Stimulated activated naive CD8-positive, alpha-beta T cell treated with anti-CD3 and anti-CD28 coated beads, Interleukin-15, Interleukin-2, amounts not matched to agents 100 ng/mL and 50 ng/mL, for 24 hours (primary cell): ENCODE results near the gene COX7A1.
A peak's percentile ranks its signal among the peaks of the same experiment; 100 is the strongest.
"Not testable (repeated sequence)": the region's sequence is repeated elsewhere in the genome, so short reads cannot be mapped to it uniquely, and the experiment has no call there.

ENCODE experiments used
- H3K27ac Mint-ChIP-seq: one replicate; pipeline ENCODE4 v1.8.0; 2021; ENCODE audit warnings: mild to moderate bottlenecking, mixed read lengths
- H3K27me3 Mint-ChIP-seq: one replicate; pipeline ENCODE4 v1.8.0; 2021; ENCODE audit warnings: mixed read lengths
- H3K36me3 Mint-ChIP-seq: one replicate; pipeline ENCODE4 v1.8.0; 2021; ENCODE audit warnings: low read depth, mixed read lengths
- H3K4me1 Mint-ChIP-seq: one replicate; pipeline ENCODE4 v1.8.0; 2021; ENCODE audit warnings: low read depth, mixed read lengths
- H3K4me3 Mint-ChIP-seq: one replicate; pipeline ENCODE4 v1.8.0; 2021; ENCODE audit warnings: mild to moderate bottlenecking, mixed read lengths
- H3K9me3 Mint-ChIP-seq: one replicate; pipeline ENCODE4 v1.8.0; 2021; ENCODE audit warnings: mixed read lengths

The COX7A1 gene

GRCh38 chr19:36151144-36152018 lies 866 bp downstream of the COX7A1 start:
- Mint-ChIP-seq H3K27ac (no peak overlapping the region), H3K4me3 (no peak overlapping the region), H3K27me3 (no peaks in the 10 kb centered on the region), H3K9me3 (no peaks in the 10 kb centered on the region), H3K36me3 (peaks cover 37% of the 10 kb centered on the region), H3K4me1 (no peaks in the 10 kb centered on the region)

GRCh38 chr19:36150586-36150985 lies 1.7 kb downstream of the COX7A1 start:
- H3K4me3 Mint-ChIP-seq = no peak overlapping the region
- H3K9me3 Mint-ChIP-seq = no peaks in the 10 kb centered on the region
- H3K36me3 Mint-ChIP-seq = peaks cover 45% of the 10 kb centered on the region
- H3K27me3 Mint-ChIP-seq = no peaks in the 10 kb centered on the region
- H3K27ac Mint-ChIP-seq = no peak overlapping the region
- no peaks in the 10 kb centered on the region for H3K4me1 Mint-ChIP-seq

GRCh38 chr19:36149673-36150406 lies 2.4 kb downstream of the COX7A1 start:
- H3K27me3 Mint-ChIP-seq = no peaks in the 10 kb centered on the region
- no peaks in the 10 kb centered on the region for H3K4me1 Mint-ChIP-seq
- no peak overlapping the region for H3K4me3 Mint-ChIP-seq
- no peaks in the 10 kb centered on the region for H3K9me3 Mint-ChIP-seq
- peak overlapping the region; percentile 12 for H3K27ac Mint-ChIP-seq
- peaks cover 52% of the 10 kb centered on the region for H3K36me3 Mint-ChIP-seq

DNA sequence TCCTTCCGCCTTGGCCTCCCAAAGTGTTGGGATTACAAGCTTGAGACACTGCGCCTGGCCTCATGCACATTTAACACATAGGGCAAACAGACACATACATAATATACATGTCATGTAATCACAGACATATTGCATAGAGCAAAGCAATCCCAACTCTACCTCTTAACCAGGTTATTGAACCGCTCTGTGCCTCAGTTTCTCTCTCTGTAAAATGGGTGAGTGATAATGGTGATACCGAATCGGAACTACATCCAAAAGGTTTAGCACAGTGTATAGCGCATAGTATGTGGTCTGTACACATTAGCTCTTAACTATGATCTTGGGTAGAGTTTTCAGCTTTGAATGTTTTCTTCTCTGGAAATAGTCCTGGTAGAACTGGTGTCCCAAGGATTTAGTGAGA lies 7.6 kb downstream of the COX7A1 start:
- H3K36me3 Mint-ChIP-seq = peaks cover 66% of the 10 kb centered on the region

DNA sequence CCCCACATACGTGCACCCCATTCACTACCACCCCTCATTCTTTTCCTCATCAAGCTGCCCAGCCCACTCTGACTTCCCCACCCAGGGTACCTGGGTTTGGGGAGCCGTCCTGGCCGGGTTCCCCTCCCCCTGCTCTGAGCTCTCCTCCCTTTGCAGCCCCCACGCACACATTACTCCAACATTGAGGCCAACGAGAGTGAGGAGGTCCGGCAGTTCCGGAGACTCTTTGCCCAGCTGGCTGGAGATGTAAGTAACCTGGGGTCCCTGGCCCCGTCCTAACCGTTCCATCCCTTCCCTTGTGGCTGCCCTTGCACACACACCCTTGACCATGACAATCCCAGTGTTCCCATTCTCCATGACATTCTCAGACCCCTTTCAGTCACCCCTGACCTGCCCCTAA lies 9.8 kb downstream of the COX7A1 start:
- peaks cover 13% of the 10 kb centered on the region for H3K4me1 Mint-ChIP-seq
- H3K9me3 Mint-ChIP-seq = no peaks in the 10 kb centered on the region
- no peak overlapping the region for H3K27ac Mint-ChIP-seq
- H3K36me3 Mint-ChIP-seq = peaks cover 51% of the 10 kb centered on the region
- H3K27me3 Mint-ChIP-seq = no peaks in the 10 kb centered on the region
- H3K4me3 Mint-ChIP-seq = no peak overlapping the region

More for the DNA sequence above, 7.6 kb downstream of the COX7A1 start:
- H3K27me3 Mint-ChIP-seq = no peaks in the 10 kb centered on the region
- no peaks in the 10 kb centered on the region for H3K9me3 Mint-ChIP-seq
- H3K4me1 Mint-ChIP-seq = peaks cover 10% of the 10 kb centered on the region
- no peak overlapping the region for H3K27ac Mint-ChIP-seq
- H3K4me3 Mint-ChIP-seq = no peak overlapping the region

- H3K4me1 Mint-ChIP-seq = peaks cover 14% of the 10 kb centered on the region
- peaks cover 48% of the 10 kb centered on the region for H3K36me3 Mint-ChIP-seq
- no peaks in the 10 kb centered on the region for H3K27me3 Mint-ChIP-seq
- H3K9me3 Mint-ChIP-seq = no peaks in the 10 kb centered on the region
- H3K27ac Mint-ChIP-seq = no peak overlapping the region
- H3K4me3 Mint-ChIP-seq = no peak overlapping the region
Observed at GRCh38 chr19:36142046-36142445, 10.2 kb downstream of the COX7A1 start.

DNA sequence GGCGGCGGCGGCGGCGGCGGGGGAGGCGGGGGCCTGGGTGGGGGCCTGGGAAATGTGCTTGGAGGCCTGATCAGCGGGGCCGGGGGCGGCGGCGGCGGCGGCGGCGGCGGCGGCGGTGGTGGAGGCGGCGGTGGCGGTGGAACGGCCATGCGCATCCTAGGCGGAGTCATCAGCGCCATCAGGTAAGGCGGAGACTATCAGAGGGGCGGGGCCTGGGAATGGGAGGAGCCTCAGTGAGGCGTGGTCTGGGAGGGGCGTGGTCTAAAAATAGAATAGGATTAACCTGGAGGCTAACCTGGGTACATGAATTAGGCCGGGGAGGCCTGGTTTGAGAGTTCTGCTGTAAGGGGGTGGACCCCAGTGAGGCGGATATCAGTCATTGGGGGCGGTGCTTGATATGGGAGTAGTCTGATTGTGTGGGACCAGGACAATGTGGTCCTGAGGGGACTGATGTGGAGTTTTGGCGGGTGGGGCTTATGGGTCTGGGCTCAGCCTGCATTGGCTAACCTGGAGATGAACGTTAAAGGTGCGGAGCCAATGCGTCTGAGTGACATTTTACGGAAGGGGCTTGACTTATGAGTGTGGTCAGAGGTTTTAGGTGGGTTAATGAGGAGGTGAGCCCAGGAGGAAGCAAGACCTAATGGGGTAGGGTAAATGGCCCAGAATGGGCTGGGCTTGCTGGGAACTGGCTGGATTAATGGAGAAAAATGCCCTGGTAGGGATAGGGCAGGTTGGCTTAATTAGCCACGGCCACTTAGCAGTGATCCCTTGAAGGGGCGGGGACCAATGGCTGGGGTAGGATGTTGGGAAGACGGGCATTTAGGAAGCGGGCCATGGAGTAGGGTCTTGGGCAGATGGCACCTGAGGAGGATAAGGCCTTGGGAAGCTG lies 11.0 kb downstream of the COX7A1 start:
- Mint-ChIP-seq H3K9me3 (no peaks in the 10 kb centered on the region), H3K27ac (peak overlapping the region; percentile 77), H3K36me3 (peaks cover 40% of the 10 kb centered on the region), H3K4me1 (peaks cover 21% of the 10 kb centered on the region), H3K27me3 (no peaks in the 10 kb centered on the region), H3K4me3 (peak overlapping the region; percentile 93)

- no peaks in the 10 kb centered on the region for H3K9me3 Mint-ChIP-seq
- H3K36me3 Mint-ChIP-seq = peaks cover 32% of the 10 kb centered on the region
- peaks cover 21% of the 10 kb centered on the region for H3K4me1 Mint-ChIP-seq
- no peaks in the 10 kb centered on the region for H3K27me3 Mint-ChIP-seq
- H3K4me3 Mint-ChIP-seq = peak overlapping the region; percentile 93
- peak overlapping the region; percentile 93 for H3K27ac Mint-ChIP-seq
Observed at GRCh38 chr19:36140304-36141038, 11.8 kb downstream of the COX7A1 start.

GRCh38 chr19:36139473-36140303 lies 12.6 kb downstream of the COX7A1 start, which contains the start of gene CAPNS1:
TSS of gene CAPNS1 (plus strand) at chr19:36140066. CDS start at chr19:36141012, 946 bp downstream.
- H3K9me3 Mint-ChIP-seq = no peaks in the 10 kb centered on the region
- H3K27ac Mint-ChIP-seq = peak within 1 kb of the TSS; percentile 93
- H3K4me1 Mint-ChIP-seq = peaks cover 21% of the 10 kb centered on the region
- H3K4me3 Mint-ChIP-seq = peak within 1 kb of the TSS; percentile 93
- peaks cover 24% of the 10 kb centered on the region for H3K36me3 Mint-ChIP-seq
- no peaks in the 10 kb centered on the region for H3K27me3 Mint-ChIP-seq

- Mint-ChIP-seq H3K4me1 (peaks cover 21% of the 10 kb centered on the region), H3K27ac (peak overlapping the region; percentile 93), H3K4me3 (peak overlapping the region; percentile 93)
Observed at GRCh38 chr19:36139120-36139472, 13.2 kb downstream of the COX7A1 start.

DNA sequence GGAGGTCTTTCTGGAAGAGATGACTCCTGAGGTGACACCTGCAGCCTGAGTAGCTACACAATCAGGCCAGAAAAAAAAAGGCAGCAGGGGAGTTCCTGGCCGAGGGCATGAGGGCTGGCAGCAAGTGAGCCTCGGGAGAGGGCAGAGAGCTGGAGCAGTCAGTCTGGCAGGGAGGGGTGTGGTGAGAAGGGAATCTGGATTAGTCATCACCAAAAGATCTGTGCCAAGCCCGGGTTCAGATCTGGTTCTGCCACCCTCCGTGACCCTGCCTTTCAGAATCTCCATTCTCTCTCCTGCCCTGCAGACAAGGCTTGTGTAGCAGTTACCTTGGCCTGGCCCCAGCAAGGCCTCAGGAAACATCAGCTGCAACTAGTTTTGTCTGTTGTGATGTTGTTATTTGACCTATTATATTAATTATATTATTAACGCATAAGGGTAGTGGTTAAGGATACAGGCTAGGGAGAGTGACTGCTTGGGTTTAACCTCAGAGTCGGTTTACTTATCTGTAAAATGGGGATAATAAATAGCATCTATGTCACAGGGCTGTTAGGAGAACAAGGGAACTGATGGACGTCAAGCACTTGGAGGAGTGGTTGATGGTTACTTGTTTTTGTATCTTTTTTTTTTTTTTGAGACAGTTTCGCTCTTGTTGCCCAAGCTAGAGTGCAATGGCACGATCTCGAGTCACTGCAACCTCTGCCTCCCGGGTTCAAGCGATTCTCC lies 15.1 kb downstream of the COX7A1 start:
- H3K27ac Mint-ChIP-seq = no peak overlapping the region
- H3K36me3 Mint-ChIP-seq = peaks cover 10% of the 10 kb centered on the region
- no peaks in the 10 kb centered on the region for H3K9me3 Mint-ChIP-seq
- no peak overlapping the region for H3K4me3 Mint-ChIP-seq
- H3K4me1 Mint-ChIP-seq = peaks cover 32% of the 10 kb centered on the region
- no peaks in the 10 kb centered on the region for H3K27me3 Mint-ChIP-seq

More at GRCh38 chr19:36139120-36139472, 13.2 kb downstream of the COX7A1 start:
- no peaks in the 10 kb centered on the region for H3K27me3 Mint-ChIP-seq
- peaks cover 21% of the 10 kb centered on the region for H3K36me3 Mint-ChIP-seq
- H3K9me3 Mint-ChIP-seq = no peaks in the 10 kb centered on the region

DNA sequence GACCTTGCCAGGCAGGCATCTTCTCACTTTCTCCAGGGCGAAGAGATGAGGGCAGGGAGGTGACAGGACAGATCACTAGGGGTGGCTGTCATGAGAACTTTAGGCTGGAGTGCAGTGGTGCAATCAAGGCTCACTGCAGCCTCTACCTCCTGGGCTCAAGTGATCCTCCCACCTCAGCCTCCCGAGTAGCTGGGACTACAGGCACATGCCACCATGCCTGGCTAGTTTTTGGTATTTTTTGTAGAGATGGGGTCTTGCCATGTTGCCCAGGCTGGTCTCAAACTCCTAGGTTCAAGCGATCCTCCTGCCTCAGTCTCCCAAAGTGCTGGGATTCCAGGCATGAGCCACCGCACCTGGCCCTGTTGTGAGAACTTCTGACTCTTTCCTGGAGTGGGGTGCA lies 17.4 kb downstream of the COX7A1 start:
- H3K27ac Mint-ChIP-seq, H3K4me3 Mint-ChIP-seq, H3K9me3 Mint-ChIP-seq, H3K36me3 Mint-ChIP-seq, H3K27me3 Mint-ChIP-seq: not testable (repeated sequence)
- peaks cover 28% of the 10 kb centered on the region for H3K4me1 Mint-ChIP-seq

DNA sequence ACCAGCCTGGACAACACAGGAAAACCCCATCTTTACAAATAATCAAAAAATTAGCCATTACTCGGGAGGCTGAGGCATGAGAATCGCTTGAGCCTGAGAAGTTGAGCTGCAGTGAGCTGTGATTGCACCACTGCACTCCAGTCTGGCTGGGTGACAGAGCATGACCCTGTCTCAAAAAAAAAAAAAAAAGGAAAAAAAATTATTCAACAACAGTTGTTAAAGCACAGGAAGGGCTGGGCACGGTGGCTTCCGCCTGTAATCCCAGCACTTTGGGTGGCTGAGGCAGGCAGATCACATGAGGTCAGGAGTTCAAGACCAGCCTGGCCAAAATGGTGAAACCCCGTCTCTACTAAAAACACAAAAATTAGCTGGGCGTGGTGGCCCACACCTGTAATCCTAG lies 21.0 kb downstream of the COX7A1 start:
- H3K27me3 Mint-ChIP-seq, H3K36me3 Mint-ChIP-seq, H3K4me3 Mint-ChIP-seq, H3K27ac Mint-ChIP-seq, H3K9me3 Mint-ChIP-seq: not testable (repeated sequence)
- H3K4me1 Mint-ChIP-seq = peaks cover 29% of the 10 kb centered on the region
